Heart left ventricle (tissue), 16 donors: Measurements from ENCODE around the gene TNRC18. TPM values are rescaled to one million over a fixed set of nuclear protein-coding genes. Genes with fewer than 3 reads are reported as not detected.
A peak's percentile ranks its signal among the peaks of the same experiment; 100 is the strongest.

Source experiments
- ATAC-seq, 4 donors: fragments of 200-7000 bp; cut with Tn5 transposase; one replicate each; pipeline ENCODE4 v1.9.1; 2020 to 2022; ENCODE audit warnings: moderate library complexity in 4 of 4, mild to moderate bottlenecking in 3 of 4, moderate number of reproducible peaks in 1 of 4
- DNase-seq, 5 donors: peaks; one replicate each; pipeline ENCODE4 v3.0.0-alpha.2; 2020
- H3K27ac ChIP-seq, 12 donors: fragments of 200-600 bp; sonication (generic) in 4 of 12; one replicate each; pipeline versions ENCODE4 v1.5.0 to v1.8.0; 2016 to 2022; ENCODE audit warnings: mild to moderate bottlenecking in 2 of 12
- H3K27me3 ChIP-seq, 9 donors: fragments of 200-600 bp; sonication (generic) in 2 of 9; one replicate each; pipeline versions ENCODE4 v1.5.1 to v1.8.0; 2016 to 2022; ENCODE audit warnings: mild to moderate bottlenecking in 3 of 9
- H3K36me3 ChIP-seq, 9 donors: fragments of 200-600 bp; sonication (generic) in 2 of 9; one replicate each; pipeline versions ENCODE4 v1.5.0 to v1.8.0; 2018 to 2022; ENCODE audit warnings: mild to moderate bottlenecking in 2 of 9
- H3K4me1 ChIP-seq, 12 donors: fragments of 200-600 bp; sonication (generic) in 4 of 12; one replicate each; pipeline versions ENCODE4 v1.5.0 to v1.8.0; 2016 to 2022; ENCODE audit warnings: mild to moderate bottlenecking in 3 of 12
- H3K4me3 ChIP-seq, 12 donors: fragments of 200-600 bp; sonication (generic) in 4 of 12; one replicate each; pipeline versions ENCODE4 v1.5.0 to v1.8.0; 2017 to 2022; ENCODE audit warnings: mild to moderate bottlenecking in 9 of 12, moderate library complexity in 4 of 12
- H3K9me3 ChIP-seq, 12 donors: fragments of 200-600 bp; sonication (generic) in 4 of 12; one replicate each; pipeline versions ENCODE4 v1.5.0 to v1.8.0; 2016 to 2022; ENCODE audit warnings: mild to moderate bottlenecking in 1 of 12
- POLR2A ChIP-seq, 2 donors: fragments of 450-650 bp; IDR thresholded peaks; one replicate each; pipeline ENCODE4 v1.6.1; 2017; ENCODE audit warnings: antibody characterized with exemption in 2 of 2, mild to moderate bottlenecking in 2 of 2, moderate library complexity in 2 of 2
- WGBS, 4 donors: extraction: QIAGEN DNeasy Blood & Tissue Kit in 2 of 4; methylation state at CpG; one replicate each; pipeline versions ENCODE4 v1.1.5 to v1.1.7; 2013 to 2018; 5-methylcytosine and 5-hydroxymethylcytosine counted together
- intact Hi-C, 10 donors: fragments of 100-400 bp; cut with DNase I; formaldehyde crosslinking; loops; one replicate each; pipeline versions ENCODE4 v1.11.1 to v1.14.2; 2022
- polyA plus RNA-seq, 2 donors: library from polyadenylated mRNA; stranded (reverse); fragments of 200-250 nt; gene quantifications; one replicate each; pipeline ENCODE4 v1.2.3, GENCODE V29; 2013
- total RNA-seq, 9 donors: library from RNA; depleted of rRNA in 2 of 9; stranded (reverse); fragments of >200 nt in 2 of 9; fragmentation: NEBNext Ultra II Directional in 3 of 9; extraction: Animal tissue kit (Norgen Biotek cat#: 25700) in 3 of 9; gene quantifications; one replicate each; pipeline versions ENCODE4 v1.1.0 to v1.2.4, GENCODE V29; 2016 to 2023
- TF ChIP-seq, protein P1 (sequence below), 12 donors: fragments of 200-600 bp; sonication (generic) in 4 of 12; IDR thresholded peaks; one replicate each; pipeline versions ENCODE4 v1.5.0 to v1.8.0; 2018 to 2022; ENCODE audit warnings: antibody characterized with exemption in 12 of 12, mild to moderate bottlenecking in 5 of 12
- donor health status: ischemic (EF 13 %, LVEDD 7.1; RV severe dilation, severe dysfunction).
- donor health status: healthy with polysubstance abuse.
- donor health status: DM: no; HTN: yes; CAD: no.
- donor health status: DM: no; HTN: no; CAD: no.
- donor health status: ischemic (EF 25% LVEDD 6.9; RV normal size, moderate dysfunction).
- donor health status: ischemic (EF 25% LVEDD 5.7; RV mildly dilated, moderate dysfunction).
- donor health status: healthy.
- donor health status: DM: yes; HTN: yes; CAD: no.
- donor health status: ischemic (EF 35%, LVEDD 5.7; RV mildly dilated, moderate dysfunction).
- donor health status: nonischemic (EF 11% LVEDD 7.7; RV severe dilation, severe dysfunction).
- donor health status: DM: yes; HTN: yes; CAD: no.
- donor health status: PGD.
- donor health status: ischemic (EF 29% LVEDD 5.4; RV normal size, mild dysfunction).
- donor health status: nonischemic (EF 23%, LVEDD 6.1; RV moderate dilation, normal function).

TNRC18 gene
- total and polyA plus RNA-seq, 11 donors = 23.4 to 66.6 (median 33.7) TPM

DNA sequence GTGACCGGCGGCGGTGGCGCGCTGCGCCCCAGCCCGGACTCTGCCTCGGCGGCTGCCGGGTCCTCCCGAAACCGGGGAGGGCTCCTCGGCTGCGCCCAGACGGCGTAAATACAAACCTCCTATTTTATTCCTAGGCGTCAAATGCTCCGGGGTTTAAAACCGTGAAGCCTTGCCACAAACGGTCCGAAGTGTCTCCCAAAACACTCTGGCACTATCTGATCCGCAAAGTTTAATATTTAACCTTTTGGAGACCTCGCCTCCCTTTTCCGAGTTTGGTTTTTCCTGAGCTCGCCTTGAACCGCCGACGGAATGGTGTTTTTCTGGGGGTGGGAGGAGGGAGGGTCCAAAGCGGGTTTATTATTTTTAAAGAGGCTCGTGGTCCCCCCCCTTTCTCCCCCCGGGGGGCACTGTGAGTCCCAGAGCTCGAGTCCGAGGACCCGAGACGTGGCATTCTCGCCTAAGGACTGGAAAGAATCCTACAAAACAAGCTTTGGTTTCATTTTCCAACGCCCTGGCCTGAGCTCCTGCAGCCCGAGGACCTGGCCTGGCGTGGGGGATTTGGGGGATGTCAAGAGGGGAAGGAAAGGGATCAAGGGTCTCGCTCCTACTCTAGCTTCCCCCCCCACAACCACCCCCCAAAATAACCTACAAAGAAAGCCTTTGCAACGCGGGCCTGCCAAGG is 1.8 kb downstream of the TNRC18 start:
- peak overlapping the region; percentile 96 to 100 (median 100) for H3K27ac ChIP-seq
- peaks cover 0 to 9% (median 0%) of the 10 kb centered on the region in 9 donors for H3K27me3 ChIP-seq
- WGBS, 4 donors = 0% methylated on average over 42 of the region's 42 CpGs
- peaks cover 6 to 36% (median 19%) of the 10 kb centered on the region in 12 donors for H3K4me1 ChIP-seq
- peak overlapping the region; percentile 81 to 99 (median 94) for H3K4me3 ChIP-seq
- H3K9me3 ChIP-seq = no peaks in the 10 kb centered on the region
- TF ChIP-seq, protein P1, sequence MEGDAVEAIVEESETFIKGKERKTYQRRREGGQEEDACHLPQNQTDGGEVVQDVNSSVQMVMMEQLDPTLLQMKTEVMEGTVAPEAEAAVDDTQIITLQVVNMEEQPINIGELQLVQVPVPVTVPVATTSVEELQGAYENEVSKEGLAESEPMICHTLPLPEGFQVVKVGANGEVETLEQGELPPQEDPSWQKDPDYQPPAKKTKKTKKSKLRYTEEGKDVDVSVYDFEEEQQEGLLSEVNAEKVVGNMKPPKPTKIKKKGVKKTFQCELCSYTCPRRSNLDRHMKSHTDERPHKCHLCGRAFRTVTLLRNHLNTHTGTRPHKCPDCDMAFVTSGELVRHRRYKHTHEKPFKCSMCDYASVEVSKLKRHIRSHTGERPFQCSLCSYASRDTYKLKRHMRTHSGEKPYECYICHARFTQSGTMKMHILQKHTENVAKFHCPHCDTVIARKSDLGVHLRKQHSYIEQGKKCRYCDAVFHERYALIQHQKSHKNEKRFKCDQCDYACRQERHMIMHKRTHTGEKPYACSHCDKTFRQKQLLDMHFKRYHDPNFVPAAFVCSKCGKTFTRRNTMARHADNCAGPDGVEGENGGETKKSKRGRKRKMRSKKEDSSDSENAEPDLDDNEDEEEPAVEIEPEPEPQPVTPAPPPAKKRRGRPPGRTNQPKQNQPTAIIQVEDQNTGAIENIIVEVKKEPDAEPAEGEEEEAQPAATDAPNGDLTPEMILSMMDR (IDR thresholded peaks at IDR 0.05) = no peak
- TF ChIP-seq POLR2A (IDR thresholded peaks at IDR 0.05) = no peak
- intact Hi-C loops = no loop called here
- DNase-seq (peak in 4 of 5 donors; percentile 61 to 73 (median 64)), ATAC-seq (no peak)
- H3K36me3 ChIP-seq = peaks cover 0 to 9% (median 0%) of the 10 kb centered on the region in 9 donors

DNA sequence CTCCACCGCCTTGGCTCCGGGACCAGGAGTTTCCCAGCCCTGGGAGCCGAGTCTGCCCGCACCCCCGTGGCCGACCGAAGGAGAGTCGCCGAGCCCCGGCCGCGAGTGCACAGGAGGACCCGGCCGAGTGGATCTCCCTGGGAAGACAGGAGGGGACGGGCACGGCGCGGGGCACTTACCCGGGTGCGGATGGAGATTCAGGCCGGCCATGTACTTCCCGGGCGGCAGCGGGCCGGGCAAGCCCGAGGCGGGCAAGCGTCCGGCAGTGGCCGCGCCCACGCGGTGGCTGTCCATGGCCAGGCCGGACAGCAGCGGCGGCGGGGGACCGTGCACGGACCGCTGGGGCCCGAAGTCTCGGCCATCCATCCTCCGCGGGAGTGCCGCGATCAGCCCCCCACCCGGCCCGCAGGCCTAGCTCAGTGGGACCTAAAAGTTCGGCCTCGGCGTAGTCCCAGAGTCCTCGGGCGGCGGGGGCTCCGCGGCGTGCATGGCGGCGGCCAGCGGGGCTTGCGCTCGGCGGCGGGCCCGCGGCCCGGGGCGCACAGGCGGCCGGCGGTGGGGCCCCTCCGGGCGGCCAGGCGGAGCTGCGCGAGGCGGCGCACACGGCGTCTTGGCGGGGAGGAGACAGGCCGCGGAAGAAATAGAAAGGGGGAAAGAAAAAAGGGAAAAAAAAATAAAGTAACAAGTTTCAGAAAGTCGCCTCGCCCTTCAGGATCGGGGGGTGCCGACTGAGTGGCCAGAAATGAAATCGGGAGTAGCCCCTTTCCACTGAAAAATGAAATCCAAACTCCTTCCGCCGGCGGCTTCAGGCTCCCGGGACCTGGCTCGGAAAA is 2.5 kb downstream of the TNRC18 start:
- DNase-seq (peak; percentile 32 to 81 (median 40)), ATAC-seq (no peak)
- Histone ChIP-seq H3K4me3 (peak overlapping the region; percentile 81 to 99 (median 94)), H3K27ac (peak overlapping the region; percentile 96 to 100 (median 100)), H3K9me3 (no peaks in the 10 kb centered on the region), H3K4me1 (peaks cover 6 to 36% (median 19%) of the 10 kb centered on the region in 12 donors), H3K36me3 (peaks cover 0 to 16% (median 0%) of the 10 kb centered on the region in 9 donors), H3K27me3 (peaks cover 0 to 9% (median 0%) of the 10 kb centered on the region in 9 donors)
- peak in 1 of 2 donors; percentile 9 for TF ChIP-seq POLR2A (IDR thresholded peaks at IDR 0.05)
- TF ChIP-seq, protein P1 (IDR thresholded peaks at IDR 0.05) = no peak
- intact Hi-C loops = no loop called here
- WGBS, 4 donors = 0 to 1% (median 1%) methylated on average over 43 to 93 of the region's 93 CpGs

DNA sequence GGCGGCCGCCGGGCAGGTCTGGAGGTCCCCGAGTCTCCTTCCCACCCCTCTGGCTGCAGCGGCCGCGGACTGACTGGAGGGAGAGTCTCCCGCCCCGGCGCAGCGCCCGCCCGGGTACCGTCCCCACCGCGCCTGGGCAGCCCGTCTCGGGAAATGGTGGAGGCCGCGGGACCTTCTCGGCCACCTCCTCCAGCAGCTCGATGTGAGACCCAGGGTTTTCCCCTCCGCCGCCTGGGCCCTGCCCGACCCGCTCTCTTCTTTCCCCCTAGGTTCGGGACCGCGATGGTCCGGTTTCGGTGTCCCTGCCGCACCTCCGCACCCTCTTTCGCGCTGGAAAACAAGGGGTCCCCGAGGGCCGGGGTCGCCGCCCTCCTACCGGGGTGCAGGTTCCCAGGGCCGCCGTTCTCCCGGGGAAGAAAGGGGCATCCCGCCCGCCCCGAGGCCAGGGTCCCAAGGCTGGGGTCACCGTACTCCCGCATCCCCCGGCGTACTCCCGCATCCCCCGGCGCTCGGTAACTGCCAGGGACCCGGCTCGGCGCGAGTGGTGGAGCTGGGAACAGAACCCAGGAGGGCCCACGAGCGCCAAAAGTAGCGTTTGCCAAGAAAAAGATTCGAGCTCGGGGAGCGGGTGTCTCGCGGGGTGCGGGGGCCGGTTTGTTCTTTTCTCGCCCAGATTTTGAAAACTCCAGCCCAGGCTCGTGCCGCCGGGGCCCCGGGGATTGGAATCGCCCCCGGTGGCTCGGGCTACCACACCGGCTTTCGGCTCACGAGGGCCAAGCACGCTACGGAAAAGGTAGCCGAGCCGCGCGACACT is 3.4 kb downstream of the TNRC18 start:
- intact Hi-C loops = no loop called here
- H3K36me3 ChIP-seq = peaks cover 0 to 16% (median 0%) of the 10 kb centered on the region in 9 donors
- WGBS, 4 donors = 0 to 1% (median 1%) methylated on average over 42 to 85 of the region's 85 CpGs
- ATAC-seq (peak in 1 of 4 donors; percentile 3), DNase-seq (peak; percentile 35 to 71 (median 41))
- H3K27me3 ChIP-seq = peaks cover 0 to 9% (median 0%) of the 10 kb centered on the region in 9 donors
- H3K27ac ChIP-seq = peak overlapping the region; percentile 96 to 100 (median 100)
- H3K9me3 ChIP-seq = no peaks in the 10 kb centered on the region
- H3K4me3 ChIP-seq = peak overlapping the region; percentile 81 to 99 (median 94)
- TF ChIP-seq, protein P1 (IDR thresholded peaks at IDR 0.05) = no peak
- no peak for TF ChIP-seq POLR2A (IDR thresholded peaks at IDR 0.05)
- H3K4me1 ChIP-seq = peaks cover 6 to 36% (median 19%) of the 10 kb centered on the region in 12 donors
